ENCODE data around the gene IL16. TPM values are rescaled to one million over a fixed set of nuclear protein-coding genes. Genes with fewer than 3 reads are reported as not detected.

IL16 gene
- total RNA-seq, 2 experiments from 2014 or later: 58.8 to 63.1 TPM

- Mint-ChIP-seq H3K27ac (peak overlapping the region; percentile 99), H3K27me3 (no peaks in the 10 kb centered on the region), H3K9me3 (peaks cover 3% of the 10 kb centered on the region), H3K4me1 (ENCODE audit: low read depth) (peaks cover 89% of the 10 kb centered on the region), H3K36me3 (peaks cover 14% of the 10 kb centered on the region), H3K4me3 (peak overlapping the region; percentile 82)
- CTCF ChIA-PET: interaction anchor here (1.6 to 5.7 kb wide), 6 partner anchors 9 to 27 kb away, joined by 5 to 54 read pairs (median 9); no protein-coding TSS in a partner anchor
- intact Hi-C loops (cut with micrococcal nuclease): loop anchor here (5.0 to 10.0 kb wide), 4 partner anchors 488 to 1318 kb away; partner anchors contain the start of genes BCL2A1, FAH and MEX3B
- DNase-seq: peak; percentile 77
- POLR2A ChIA-PET: interaction anchor here (0.8 to 3.5 kb wide), 5 partner anchors 9 to 292 kb away, joined by 3 to 24 read pairs (median 4); partner anchors contain the start of genes STARD5 and TLNRD1
Measured at GRCh38 chr15:81292523-81293001, 95.9 kb downstream of the IL16 start.

- Mint-ChIP-seq H3K36me3 (peaks cover 14% of the 10 kb centered on the region), H3K27me3 (no peaks in the 10 kb centered on the region), H3K9me3 (no peaks in the 10 kb centered on the region), H3K27ac (peak overlapping the region; percentile 99), H3K4me3 (peak overlapping the region; percentile 82), H3K4me1 (ENCODE audit: low read depth) (peaks cover 82% of the 10 kb centered on the region)
- intact Hi-C loops (cut with micrococcal nuclease): loop anchor here (1.0 to 10.0 kb wide), 10 partner anchors 8 to 1319 kb away; partner anchors contain the start of genes BCL2A1, FAH, MEX3B and STARD5
- ChIA-PET POLR2A (interaction anchor here (0.8 to 3.5 kb wide), 5 partner anchors 8 to 294 kb away, joined by 3 to 24 read pairs (median 6); partner anchors contain the start of gene TLNRD1), CTCF (interaction anchor here (1.1 to 5.7 kb wide), 7 partner anchors 8 to 43 kb away, joined by 3 to 54 read pairs (median 6); no protein-coding TSS in a partner anchor)
- peak; percentile 88 for DNase-seq
Measured at GRCh38 chr15:81293728-81294515, 97.2 kb downstream of the IL16 start.

DNA sequence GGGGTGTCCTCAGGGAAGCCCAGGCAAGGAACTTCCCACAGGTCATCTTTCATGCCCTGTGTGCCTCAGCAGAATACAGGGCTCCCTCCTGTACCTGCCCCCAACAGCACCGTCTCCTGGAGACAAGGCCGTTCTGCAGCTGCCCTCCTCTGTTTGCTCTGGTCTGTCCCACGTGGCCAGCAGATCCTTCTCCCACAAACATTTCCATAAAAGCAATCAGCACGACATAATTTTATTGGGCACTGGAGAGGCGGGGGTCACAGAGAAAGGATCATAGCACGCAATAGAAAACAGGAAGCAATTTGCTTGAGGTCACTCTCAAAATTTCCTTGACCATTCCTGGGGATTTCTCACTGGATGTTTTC, 97.8 kb downstream of the IL16 start:
- peak overlapping the region; percentile 82 for H3K4me3 Mint-ChIP-seq
- H3K27ac Mint-ChIP-seq: peak overlapping the region; percentile 99
- H3K9me3 Mint-ChIP-seq: no peaks in the 10 kb centered on the region
- POLR2A ChIA-PET: interaction anchor here (1.0 to 2.5 kb wide), 3 partner anchors 9 to 294 kb away, joined by 4 to 7 read pairs (median 6); partner anchors contain the start of gene TLNRD1
- peaks cover 84% of the 10 kb centered on the region for H3K4me1 Mint-ChIP-seq (ENCODE audit: low read depth)
- CTCF ChIA-PET: interaction anchor here (1.1 to 5.7 kb wide), 7 partner anchors 8 to 42 kb away, joined by 3 to 54 read pairs (median 6); no protein-coding TSS in a partner anchor
- intact Hi-C loops (cut with micrococcal nuclease): loop anchor here (1.0 to 10.0 kb wide), 10 partner anchors 8 to 1320 kb away; partner anchors contain the start of genes BCL2A1, FAH, MEX3B and STARD5
- DNase-seq: peak; percentile 51
- H3K36me3 Mint-ChIP-seq: peaks cover 19% of the 10 kb centered on the region
- H3K27me3 Mint-ChIP-seq: no peaks in the 10 kb centered on the region

- CTCF ChIA-PET: interaction anchor here (0.8 to 2.5 kb wide), 4 partner anchors 9 to 272 kb away, joined by 3 to 28 read pairs (median 5); no protein-coding TSS in a partner anchor
- intact Hi-C loops (cut with micrococcal nuclease): loop anchor here (1.0 to 10.0 kb wide), 4 partner anchors 105 to 1321 kb away; partner anchors contain the start of genes BCL2A1 and FAH
- Mint-ChIP-seq H3K4me3 (peak overlapping the region; percentile 99), H3K27ac (peak overlapping the region; percentile 99), H3K27me3 (no peaks in the 10 kb centered on the region), H3K4me1 (ENCODE audit: low read depth) (peaks cover 78% of the 10 kb centered on the region), H3K36me3 (peaks cover 29% of the 10 kb centered on the region), H3K9me3 (no peaks in the 10 kb centered on the region)
- POLR2A ChIA-PET: interaction anchor here (1.1 to 3.3 kb wide), 5 partner anchors 8 to 295 kb away, joined by 4 to 14 read pairs (median 7); partner anchors contain the start of gene TLNRD1
- peak; percentile 41 for DNase-seq
Measured at GRCh38 chr15:81295486-81296121, 98.9 kb downstream of the IL16 start.

DNA sequence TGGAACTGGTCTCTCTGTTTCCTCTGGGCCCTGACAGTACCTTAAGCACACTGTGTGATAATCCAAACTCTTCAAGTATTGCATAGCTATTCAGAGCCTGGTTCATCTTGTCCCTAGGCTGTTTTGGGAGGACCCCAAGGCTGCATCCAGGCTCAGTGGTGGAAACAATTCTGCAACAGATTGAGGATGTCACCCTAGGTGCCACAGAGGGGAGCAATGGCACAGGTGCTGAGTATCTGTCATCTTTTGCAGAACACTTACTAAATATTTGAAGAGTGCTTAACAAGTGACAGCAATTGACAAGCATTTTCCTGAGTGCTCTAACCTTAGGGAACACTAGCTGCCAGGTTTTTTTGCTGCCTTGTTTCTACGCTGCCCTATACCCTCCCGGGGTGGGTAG, 99.5 kb downstream of the IL16 start:
- ChIA-PET CTCF (interaction anchor here (0.9 to 2.5 kb wide), 9 partner anchors 9 to 272 kb away, joined by 3 to 28 read pairs (median 4); partner anchors contain the start of gene STARD5), POLR2A (interaction anchor here (1.1 to 4.8 kb wide), 7 partner anchors 9 to 294 kb away, joined by 3 to 20 read pairs (median 7); partner anchors contain the start of gene STARD5)
- no peak for DNase-seq
- intact Hi-C loops (cut with micrococcal nuclease): loop anchor here (1.0 to 10.0 kb wide), 4 partner anchors 104 to 1321 kb away; partner anchors contain the start of genes BCL2A1 and FAH
- Mint-ChIP-seq H3K4me3 (peak overlapping the region; percentile 99), H3K27ac (peak overlapping the region; percentile 99), H3K9me3 (no peaks in the 10 kb centered on the region), H3K36me3 (peaks cover 31% of the 10 kb centered on the region), H3K27me3 (no peaks in the 10 kb centered on the region), H3K4me1 (ENCODE audit: low read depth) (peaks cover 80% of the 10 kb centered on the region)

- Mint-ChIP-seq H3K4me1 (ENCODE audit: low read depth) (peaks cover 80% of the 10 kb centered on the region), H3K4me3 (peak overlapping the region; percentile 99), H3K27me3 (no peaks in the 10 kb centered on the region), H3K9me3 (no peaks in the 10 kb centered on the region), H3K27ac (peak overlapping the region; percentile 99), H3K36me3 (peaks cover 32% of the 10 kb centered on the region)
- ChIA-PET POLR2A (interaction anchor here (1.1 to 4.8 kb wide), 8 partner anchors 8 to 295 kb away, joined by 3 to 20 read pairs (median 6); partner anchors contain the start of gene STARD5), CTCF (interaction anchor here (0.9 to 2.5 kb wide), 7 partner anchors 11 to 40 kb away, joined by 3 to 28 read pairs (median 4); partner anchors contain the start of gene STARD5)
- DNase-seq: peak; percentile 89
- intact Hi-C loops (cut with micrococcal nuclease): loop anchor here (1.0 to 10.0 kb wide), 4 partner anchors 104 to 1322 kb away; partner anchors contain the start of genes BCL2A1 and FAH
Measured at GRCh38 chr15:81296673-81297072, 100.0 kb downstream of the IL16 start.

DNA sequence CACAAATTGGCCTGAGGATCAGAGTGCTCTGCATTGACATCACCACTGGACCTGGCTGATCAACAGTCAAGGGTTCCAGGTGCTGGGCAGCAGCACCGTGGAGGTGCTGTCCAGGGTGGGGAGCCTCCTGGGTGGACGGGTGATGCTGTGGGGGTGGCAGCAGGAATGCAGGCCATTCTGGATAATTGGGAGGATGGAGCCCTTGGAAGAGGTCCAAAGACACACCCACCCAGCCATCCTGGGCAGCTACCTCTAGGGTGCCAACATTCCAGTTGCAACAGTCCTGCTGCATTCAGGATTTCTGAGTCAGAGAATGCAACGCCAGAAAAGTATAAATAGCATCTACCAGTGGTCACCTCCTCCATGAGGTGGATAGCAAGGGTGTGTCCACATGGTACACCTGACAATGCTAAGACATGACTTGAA, 100.5 kb downstream of the IL16 start:
- CTCF ChIA-PET: interaction anchor here (0.9 to 2.5 kb wide), 7 partner anchors 11 to 39 kb away, joined by 3 to 28 read pairs (median 4); partner anchors contain the start of gene STARD5
- intact Hi-C loops (cut with micrococcal nuclease): loop anchor here (10.0 kb wide), 3 partner anchors 492 to 1322 kb away; partner anchors contain the start of genes BCL2A1 and FAH
- Mint-ChIP-seq H3K4me3 (peak overlapping the region; percentile 99), H3K4me1 (ENCODE audit: low read depth) (peaks cover 80% of the 10 kb centered on the region), H3K36me3 (peaks cover 37% of the 10 kb centered on the region), H3K27ac (peak overlapping the region; percentile 99), H3K9me3 (no peaks in the 10 kb centered on the region), H3K27me3 (no peaks in the 10 kb centered on the region)
- no peak for DNase-seq
- POLR2A ChIA-PET: interaction anchor here (1.1 to 4.8 kb wide), 8 partner anchors 8 to 295 kb away, joined by 3 to 20 read pairs (median 6); partner anchors contain the start of gene STARD5

DNA sequence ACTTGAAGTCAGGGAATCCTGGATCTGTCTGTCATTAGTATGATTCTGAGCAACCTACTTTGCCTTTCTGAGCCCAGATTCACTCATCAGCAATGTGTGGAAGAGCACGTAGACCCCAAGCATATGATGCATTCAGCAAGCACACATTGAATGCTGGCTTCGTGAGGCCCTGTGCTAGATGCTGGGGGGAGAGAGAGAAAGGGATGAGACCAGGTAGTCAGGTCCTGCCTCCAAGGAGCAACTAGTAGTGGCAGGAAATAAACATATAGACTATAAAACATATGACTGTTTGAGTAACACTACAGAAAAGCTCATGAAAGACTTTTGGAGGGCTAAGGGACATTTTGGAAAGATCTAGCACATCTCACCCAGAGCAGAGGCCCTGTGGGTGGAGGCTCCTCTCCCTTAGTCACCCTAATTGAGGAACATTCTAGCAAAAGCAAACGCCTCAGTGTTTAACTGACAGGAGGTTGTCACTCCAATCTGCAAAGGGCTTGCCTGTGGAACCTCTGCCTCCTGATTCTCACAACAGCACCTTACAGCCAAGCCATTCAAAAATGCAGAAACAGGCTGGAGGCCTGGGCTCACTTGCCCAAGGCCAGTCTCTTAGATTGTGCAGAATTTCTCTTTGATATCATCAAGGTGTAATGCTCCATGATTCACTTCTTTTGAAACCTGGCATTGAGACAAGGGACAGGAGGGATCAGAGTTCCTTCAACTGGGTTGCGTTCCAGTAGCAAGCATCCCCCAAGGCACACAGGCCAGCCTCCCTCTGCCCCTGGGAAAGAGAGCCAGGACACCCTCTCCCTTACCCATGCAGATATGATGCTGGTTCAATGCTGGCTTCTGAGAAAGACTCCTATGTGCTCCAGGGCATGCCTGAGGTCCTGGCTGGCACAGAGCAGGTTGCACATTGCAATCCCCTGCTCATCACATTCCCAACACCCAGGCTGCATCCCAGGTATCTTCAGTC, 101.2 kb downstream of the IL16 start:
- Mint-ChIP-seq H3K4me1 (ENCODE audit: low read depth) (peaks cover 80% of the 10 kb centered on the region), H3K36me3 (peaks cover 41% of the 10 kb centered on the region), H3K4me3 (peak overlapping the region; percentile 99), H3K27ac (peak overlapping the region; percentile 99), H3K9me3 (no peaks in the 10 kb centered on the region), H3K27me3 (no peaks in the 10 kb centered on the region)
- DNase-seq: peak; percentile 59
- intact Hi-C loops (cut with micrococcal nuclease): loop anchor here (10.0 kb wide), 3 partner anchors 493 to 1323 kb away; partner anchors contain the start of genes BCL2A1 and FAH
- CTCF ChIA-PET: interaction anchor here (0.8 to 4.4 kb wide), 3 partner anchors 23 to 103 kb away, joined by 3 to 35 read pairs (median 3); no protein-coding TSS in a partner anchor
- POLR2A ChIA-PET: interaction anchor here (1.1 to 4.8 kb wide), 6 partner anchors 10 to 26 kb away, joined by 3 to 20 read pairs (median 6); partner anchors contain the start of gene STARD5

DNA sequence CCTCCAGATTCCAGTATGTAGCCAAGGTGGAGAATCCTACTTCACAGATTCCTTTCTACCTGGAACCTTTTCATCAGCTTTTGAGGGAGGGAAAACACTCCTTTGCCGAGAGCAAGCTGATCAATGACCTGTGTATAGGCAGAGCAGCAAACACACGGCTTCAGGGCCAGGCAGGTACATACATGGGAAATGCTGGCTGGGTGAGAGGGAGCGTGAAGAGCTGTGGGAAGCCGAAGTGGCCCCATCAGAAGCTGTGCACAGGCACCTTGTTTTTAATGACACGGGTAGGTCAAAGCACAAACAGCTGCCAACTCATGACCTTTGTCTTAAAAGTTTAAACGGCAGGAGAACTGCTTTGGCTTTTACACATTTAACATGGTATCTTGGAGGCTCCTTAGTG, 101.9 kb downstream of the IL16 start:
- Mint-ChIP-seq H3K4me1 (ENCODE audit: low read depth) (peaks cover 82% of the 10 kb centered on the region), H3K27me3 (no peaks in the 10 kb centered on the region), H3K36me3 (peaks cover 48% of the 10 kb centered on the region), H3K4me3 (peak overlapping the region; percentile 99), H3K9me3 (no peaks in the 10 kb centered on the region), H3K27ac (peak overlapping the region; percentile 99)
- POLR2A ChIA-PET: interaction anchor here (0.7 to 4.8 kb wide), 4 partner anchors 10 to 298 kb away, joined by 3 to 20 read pairs (median 5); partner anchors contain the start of genes STARD5 and TLNRD1
- intact Hi-C loops (cut with micrococcal nuclease): loop anchor here (10.0 kb wide), 3 partner anchors 494 to 1324 kb away; partner anchors contain the start of genes BCL2A1 and FAH
- DNase-seq: no peak
- CTCF ChIA-PET: interaction anchor here (0.8 to 4.6 kb wide), 4 partner anchors 23 to 102 kb away, joined by 3 to 37 read pairs (median 19); no protein-coding TSS in a partner anchor
